Trophoblast cell (in vitro differentiated cells and primary cell): Measurements from ENCODE around the gene COL12A1.

Experiments
- DNase-seq, 2 donors: peaks; one replicate each; pipeline ENCODE4 v3.0.0-alpha.2; 2016
- H2AFZ ChIP-seq: 2 replicates; pipeline ENCODE4 v1.6.1; 2013; ENCODE audit warnings: low read length, moderate library complexity, mild to moderate bottlenecking; ENCODE audit not compliant: insufficient read depth, poor library complexity
- H2AK5ac ChIP-seq: 2 replicates; pipeline ENCODE4 v1.6.1; 2013; ENCODE audit warnings: mild to moderate bottlenecking, low read length
- H2BK120ac ChIP-seq: 2 replicates; pipeline ENCODE4 v1.6.1; 2013; ENCODE audit warnings: low read length, mild to moderate bottlenecking, moderate library complexity; ENCODE audit not compliant: insufficient read depth, poor library complexity
- H2BK12ac ChIP-seq: 2 replicates; pipeline ENCODE4 v1.6.1; 2013; ENCODE audit warnings: mild to moderate bottlenecking, low read length, moderate library complexity
- H2BK5ac ChIP-seq: 2 replicates; pipeline ENCODE4 v1.6.1; 2013; ENCODE audit warnings: low read length, low read depth, moderate library complexity, mild to moderate bottlenecking; ENCODE audit not compliant: poor library complexity
- H3K14ac ChIP-seq: 2 replicates; pipeline ENCODE4 v1.6.1; 2013; ENCODE audit warnings: mild to moderate bottlenecking, low read length
- H3K18ac ChIP-seq: 2 replicates; pipeline ENCODE4 v1.6.1; 2013; ENCODE audit warnings: mild to moderate bottlenecking, low read length
- H3K23ac ChIP-seq: 2 replicates; pipeline ENCODE4 v1.6.1; 2013; ENCODE audit warnings: low read length
- H3K27ac ChIP-seq: 2 replicates; pipeline ENCODE4 v1.5.1; 2013; ENCODE audit warnings: low read depth, mild to moderate bottlenecking, inconsistent platforms, low read length, moderate library complexity
- H3K27me3 ChIP-seq: 2 replicates; pipeline ENCODE4 v1.6.1; 2013; ENCODE audit warnings: inconsistent platforms, mild to moderate bottlenecking, low read length, moderate library complexity; ENCODE audit not compliant: insufficient read depth
- H3K36me3 ChIP-seq, 2 experiments: 1 replicate in 1 of 2; 2 replicates in 1 of 2; pipeline ENCODE4 v1.6.1; 2013; ENCODE audit warnings: low read length in 2 of 2, mild to moderate bottlenecking in 2 of 2, moderate library complexity in 1 of 2; ENCODE audit not compliant: insufficient read depth in 2 of 2, control insufficient read depth in 1 of 2
- H3K4ac ChIP-seq: 2 replicates; pipeline ENCODE4 v1.6.1; 2013; ENCODE audit warnings: low read depth, mild to moderate bottlenecking, low read length, moderate library complexity
- H3K4me1 ChIP-seq, 2 experiments: 1 replicate in 1 of 2; 2 replicates in 1 of 2; pipeline ENCODE4 v1.6.1; 2013; ENCODE audit warnings: low read length in 2 of 2, mild to moderate bottlenecking in 2 of 2, moderate library complexity in 1 of 2; ENCODE audit not compliant: insufficient read depth in 2 of 2, control insufficient read depth in 1 of 2
- H3K4me2 ChIP-seq: 2 replicates; pipeline ENCODE4 v1.6.1; 2013; ENCODE audit warnings: inconsistent platforms, mild to moderate bottlenecking, low read length, moderate library complexity
- H3K4me3 ChIP-seq: 2 replicates; pipeline ENCODE4 v1.5.1; 2013; ENCODE audit warnings: mild to moderate bottlenecking, low read depth, low read length, inconsistent platforms
- H3K79me1 ChIP-seq: one replicate; pipeline ENCODE4 v1.6.1; 2013; ENCODE audit warnings: low read length
- H3K79me2 ChIP-seq: 2 replicates; pipeline ENCODE4 v1.6.1; 2013; ENCODE audit warnings: low read length, mild to moderate bottlenecking; ENCODE audit not compliant: control insufficient read depth, insufficient read depth, poor library complexity
- H3K9ac ChIP-seq: 2 replicates; pipeline ENCODE4 v1.6.1; 2013; ENCODE audit warnings: mild to moderate bottlenecking, low read length
- H3K9me3 ChIP-seq: 2 replicates; pipeline ENCODE4 v1.6.1; 2013; ENCODE audit warnings: low read depth, mild to moderate bottlenecking, control low read depth, inconsistent platforms, low read length; ENCODE audit not compliant: insufficient read depth
- H4K12ac ChIP-seq: 2 replicates; pipeline ENCODE4 v1.6.1; 2013; ENCODE audit warnings: low read depth, mild to moderate bottlenecking, low read length, moderate library complexity
- H4K8ac ChIP-seq: 2 replicates; pipeline ENCODE4 v1.6.1; 2013; ENCODE audit warnings: low read depth, mild to moderate bottlenecking, low read length, moderate library complexity
- H4K91ac ChIP-seq: one replicate; pipeline ENCODE4 v1.6.1; 2013; ENCODE audit warnings: low read depth, mild to moderate bottlenecking, low read length, moderate library complexity
- WGBS: extraction: QIAGEN DNeasy Blood & Tissue Kit; methylation state at CpG from one replicate; pipeline ENCODE4 v1.1.7; 2013; ENCODE audit warnings: missing lambda C conversion rate; ENCODE audit not compliant: insufficient read length, insufficient coverage; ENCODE audit errors: extremely low coverage; 5-methylcytosine and 5-hydroxymethylcytosine counted together

The COL12A1 gene

DNA sequence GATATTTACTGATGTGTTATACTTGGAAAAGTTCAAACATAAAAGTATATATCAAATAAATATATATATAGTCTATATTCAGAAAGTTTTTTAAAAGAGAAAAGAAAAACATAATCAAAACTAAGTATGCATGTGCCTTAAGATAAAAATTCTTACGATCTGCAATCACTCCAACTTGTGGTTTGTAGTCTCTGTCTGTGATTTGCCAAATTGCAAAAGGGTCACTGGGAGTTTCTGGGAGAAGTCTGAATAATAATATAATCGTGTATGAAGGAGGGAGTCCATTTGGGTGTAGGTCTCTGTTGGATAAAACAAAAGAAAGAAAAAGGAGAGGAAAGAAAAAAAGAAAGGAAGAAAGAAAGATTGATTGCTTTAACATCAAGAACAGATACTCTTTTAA lies 92.4 kb downstream of the COL12A1 start:
- Histone ChIP-seq H3K9ac (no peak overlapping the region), H3K79me2 (no peaks in the 10 kb centered on the region), H3K14ac (no peak overlapping the region), H3K79me1 (peaks cover 2% of the 10 kb centered on the region), H2BK5ac (no peak overlapping the region), H3K18ac (no peak overlapping the region), H3K4me2 (no peak overlapping the region), H3K4me3 (no peak overlapping the region), H3K36me3 (peaks cover 2% of the 10 kb centered on the region in 2 experiments), H3K27me3 (no peaks in the 10 kb centered on the region), H2AFZ (no peak overlapping the region), H3K23ac (no peak overlapping the region), H4K91ac (no peak overlapping the region), H4K12ac (no peak overlapping the region), H3K27ac (no peak overlapping the region), H2AK5ac (no peak overlapping the region), H3K9me3 (no peaks in the 10 kb centered on the region), H3K4me1 (no peaks in the 10 kb centered on the region), H4K8ac (no peak overlapping the region), H2BK120ac (no peak overlapping the region), H3K4ac (no peak overlapping the region), H2BK12ac (no peak overlapping the region)
- no CpG with 5 or more reads among the region's 2 CpGs for WGBS
- no peak for DNase-seq

DNA sequence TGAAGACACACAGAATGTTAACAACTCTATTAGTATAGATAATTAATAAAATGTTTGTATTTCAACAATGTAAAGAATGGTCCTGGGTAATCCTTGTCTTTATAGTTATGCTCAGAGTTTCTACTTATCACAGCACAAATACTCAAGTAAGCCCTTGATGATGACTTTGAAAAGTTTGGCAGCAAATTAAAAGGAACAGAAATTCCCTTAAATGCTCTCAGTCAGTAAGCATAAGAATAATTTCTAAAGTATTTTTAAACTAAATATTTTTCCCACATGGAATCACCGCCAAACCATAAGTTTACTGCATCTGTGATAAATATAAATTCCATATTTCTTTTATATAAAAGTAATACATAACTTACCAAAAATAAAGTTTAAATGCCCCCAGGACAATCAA lies 96.1 kb downstream of the COL12A1 start:
- WGBS: no CpG with 5 or more reads among the region's 1 CpG

DNA sequence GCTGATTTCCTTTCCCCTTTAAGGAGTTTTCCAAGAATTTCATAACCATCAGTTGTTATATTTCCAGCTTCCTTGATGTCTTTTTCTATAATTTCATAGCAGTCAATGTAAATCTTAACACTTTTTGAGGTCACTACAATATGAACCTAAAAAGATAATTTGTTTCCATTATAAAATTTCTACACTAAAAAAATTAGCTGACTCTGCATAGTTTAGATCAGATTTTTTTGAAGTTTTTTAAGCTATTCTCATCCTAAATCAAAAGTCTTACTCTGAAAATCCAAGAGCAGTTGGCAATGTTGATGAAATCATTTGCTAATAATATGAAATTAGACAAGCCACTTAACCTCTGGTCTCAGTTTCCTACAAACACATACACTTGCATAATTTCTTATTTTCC lies 96.8 kb downstream of the COL12A1 start:
- H2AFZ ChIP-seq: no peak overlapping the region
- no peak overlapping the region for H3K4me2 ChIP-seq
- H3K9me3 ChIP-seq: no peaks in the 10 kb centered on the region
- H3K18ac ChIP-seq: no peak overlapping the region
- H3K27ac ChIP-seq: no peak overlapping the region
- no peak overlapping the region for H2BK5ac ChIP-seq
- no peak overlapping the region for H4K12ac ChIP-seq
- H3K36me3 ChIP-seq: peaks cover 0 to 1% of the 10 kb centered on the region in 2 experiments
- no peak overlapping the region for H3K14ac ChIP-seq
- H2BK120ac ChIP-seq: no peak overlapping the region
- H2AK5ac ChIP-seq: no peak overlapping the region
- no peaks in the 10 kb centered on the region for H3K4me1 ChIP-seq
- no peak overlapping the region for H3K4ac ChIP-seq
- no peaks in the 10 kb centered on the region for H3K79me1 ChIP-seq
- H3K27me3 ChIP-seq: no peaks in the 10 kb centered on the region
- H4K91ac ChIP-seq: no peak overlapping the region
- no peak overlapping the region for H2BK12ac ChIP-seq
- DNase-seq: no peak
- H3K9ac ChIP-seq: no peak overlapping the region
- no peak overlapping the region for H3K23ac ChIP-seq
- no peak overlapping the region for H4K8ac ChIP-seq
- H3K4me3 ChIP-seq: no peak overlapping the region
- no peaks in the 10 kb centered on the region for H3K79me2 ChIP-seq

More for the DNA sequence above, 96.1 kb downstream of the COL12A1 start:
- Histone ChIP-seq H3K9me3 (no peaks in the 10 kb centered on the region), H3K4me3 (no peak overlapping the region), H3K36me3 (peaks cover 0 to 1% of the 10 kb centered on the region in 2 experiments), H3K9ac (no peak overlapping the region), H4K12ac (no peak overlapping the region), H3K4ac (no peak overlapping the region), H3K4me1 (no peaks in the 10 kb centered on the region), H2BK5ac (no peak overlapping the region), H3K14ac (no peak overlapping the region), H2AFZ (no peak overlapping the region), H4K8ac (no peak overlapping the region), H2AK5ac (no peak overlapping the region), H3K79me1 (no peaks in the 10 kb centered on the region), H3K4me2 (no peak overlapping the region), H3K18ac (no peak overlapping the region), H3K27ac (no peak overlapping the region), H3K27me3 (no peaks in the 10 kb centered on the region), H3K23ac (no peak overlapping the region), H3K79me2 (no peaks in the 10 kb centered on the region), H4K91ac (no peak overlapping the region), H2BK120ac (no peak overlapping the region), H2BK12ac (no peak overlapping the region)
- no peak for DNase-seq

DNA sequence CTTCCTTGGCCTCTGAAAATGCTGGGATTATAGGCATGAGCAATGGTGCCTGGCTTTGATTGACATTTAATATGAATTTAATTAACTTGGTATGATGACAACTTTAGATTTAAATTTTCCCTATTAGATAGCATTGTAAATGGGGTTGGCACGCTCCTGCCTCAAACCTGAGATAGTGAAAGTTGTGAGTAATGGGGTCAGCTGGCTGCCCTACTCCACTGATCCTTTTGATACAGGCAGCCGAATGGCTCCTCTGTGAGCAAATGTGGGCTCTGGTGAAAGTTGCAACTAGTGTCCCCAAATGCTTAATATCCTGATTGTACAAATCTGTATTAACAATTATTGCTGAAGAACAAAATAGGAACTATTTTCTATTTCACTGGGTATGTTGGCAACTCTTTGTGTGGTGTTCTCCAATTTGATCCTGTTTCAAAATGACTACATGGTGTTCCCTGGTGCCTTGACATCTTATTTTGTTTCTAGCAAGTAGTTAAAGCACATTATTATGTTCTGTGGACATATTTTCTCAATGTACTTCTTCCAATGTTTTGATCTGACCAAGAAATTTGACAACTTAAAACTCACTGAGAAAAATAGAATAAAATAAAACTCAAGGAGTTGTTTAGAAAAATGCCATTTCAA lies 97.4 kb downstream of the COL12A1 start:
- no peak overlapping the region for H3K27ac ChIP-seq
- H3K18ac ChIP-seq: no peak overlapping the region
- H3K23ac ChIP-seq: no peak overlapping the region
- no peak overlapping the region for H4K12ac ChIP-seq
- H2BK120ac ChIP-seq: no peak overlapping the region
- no peak overlapping the region for H3K9ac ChIP-seq
- H3K79me2 ChIP-seq: no peaks in the 10 kb centered on the region
- H2BK12ac ChIP-seq: no peak overlapping the region
- H3K79me1 ChIP-seq: no peaks in the 10 kb centered on the region
- no peak overlapping the region for H4K91ac ChIP-seq
- no peaks in the 10 kb centered on the region for H3K9me3 ChIP-seq
- no peak overlapping the region for H2AK5ac ChIP-seq
- no peaks in the 10 kb centered on the region for H3K4me1 ChIP-seq
- no peak for DNase-seq
- no CpG with 5 or more reads among the region's 2 CpGs for WGBS
- H4K8ac ChIP-seq: no peak overlapping the region
- no peak overlapping the region for H3K14ac ChIP-seq
- H3K4ac ChIP-seq: no peak overlapping the region
- no peak overlapping the region for H3K4me2 ChIP-seq
- no peaks in the 10 kb centered on the region for H3K27me3 ChIP-seq
- H3K36me3 ChIP-seq: peaks cover 0 to 1% of the 10 kb centered on the region in 2 experiments
- H3K4me3 ChIP-seq: no peak overlapping the region
- no peak overlapping the region for H2BK5ac ChIP-seq
- no peak overlapping the region for H2AFZ ChIP-seq
